ENCODE results near the gene MYH14.
"Not testable (repeated sequence)": the region's sequence is repeated elsewhere in the genome, so short reads cannot be mapped to it uniquely, and the experiment has no call there.

MYH14 gene

DNA sequence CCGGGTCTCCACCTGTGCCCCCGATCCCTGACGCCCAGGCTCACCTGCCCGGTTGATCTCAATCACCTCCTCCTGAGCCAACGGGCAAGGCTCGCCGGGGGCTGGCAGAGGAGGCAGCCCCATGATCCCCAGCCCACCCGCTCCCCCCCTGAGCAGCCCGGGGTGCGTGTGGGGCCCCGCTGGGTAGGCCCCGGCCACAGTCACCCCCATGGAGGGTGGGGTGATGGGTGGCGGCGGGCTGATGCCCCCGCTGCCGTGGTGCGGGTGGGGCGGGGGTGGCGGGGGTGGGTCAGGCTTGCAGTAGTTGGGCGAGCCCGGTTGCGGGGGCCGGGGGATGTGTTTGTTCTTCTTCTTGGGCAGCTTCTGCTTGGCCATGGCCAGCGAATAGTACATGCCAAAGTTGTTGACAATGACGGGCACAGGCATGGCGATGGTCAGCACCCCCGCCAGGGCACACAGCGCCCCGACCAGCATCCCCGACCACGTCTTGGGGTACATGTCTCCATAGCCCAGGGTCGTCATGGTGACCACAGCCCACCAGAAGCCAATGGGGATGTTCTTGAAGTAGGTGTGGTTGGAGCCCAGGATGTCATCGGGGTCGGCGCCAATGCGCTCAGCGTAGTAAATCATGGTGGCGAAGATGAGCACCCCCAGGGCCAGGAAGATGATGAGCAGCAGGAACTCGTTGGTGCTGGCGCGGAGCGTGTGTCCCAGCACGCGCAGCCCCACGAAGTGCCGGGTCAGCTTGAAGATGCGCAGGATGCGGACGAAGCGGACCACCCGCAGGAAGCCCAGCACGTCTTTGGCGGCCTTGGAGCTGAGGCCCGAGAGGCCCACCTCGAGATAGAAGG is 119.7 kb downstream of the MYH14 start:
- DNase-seq, result no peak

DNA sequence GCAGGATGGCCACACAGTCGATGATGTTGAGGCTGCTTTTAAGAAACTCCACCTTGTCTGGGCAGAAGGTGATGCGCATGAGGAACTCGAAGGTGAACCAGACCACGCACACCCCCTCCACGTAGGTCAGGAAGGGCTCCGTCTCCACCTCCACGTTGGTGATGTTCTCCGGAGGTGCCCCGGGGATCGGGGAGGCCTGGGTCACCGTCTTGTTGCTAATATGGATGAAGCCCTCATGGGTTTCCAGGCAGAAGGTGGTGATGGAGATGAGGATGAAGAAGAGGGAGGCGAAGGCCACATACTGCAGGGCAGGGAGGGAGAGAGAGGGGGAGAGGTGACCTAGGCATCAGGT is 120.3 kb downstream of the MYH14 start:
- DNase-seq, result no peak

DNA sequence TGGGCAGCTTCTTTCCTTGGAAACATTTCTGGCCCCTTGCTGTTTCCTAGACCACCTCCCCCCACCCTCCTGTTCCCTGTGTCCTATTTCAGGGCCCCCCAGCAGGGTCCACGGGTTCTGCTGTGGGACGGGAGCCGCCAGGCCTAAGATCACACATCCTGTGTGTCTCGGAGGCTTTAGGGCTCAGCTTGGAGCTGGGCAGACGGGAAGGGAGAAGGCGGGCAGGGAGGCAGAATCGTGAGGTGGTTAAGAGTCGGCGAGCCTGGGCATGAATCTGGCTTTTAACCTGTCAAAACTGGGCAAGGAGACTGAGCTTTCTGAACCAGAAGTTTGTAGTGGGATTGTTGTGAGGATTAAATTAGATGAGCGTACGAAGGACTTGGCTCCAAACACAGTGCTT is 120.9 kb downstream of the MYH14 start:
- DNase-seq, result no peak

DNA sequence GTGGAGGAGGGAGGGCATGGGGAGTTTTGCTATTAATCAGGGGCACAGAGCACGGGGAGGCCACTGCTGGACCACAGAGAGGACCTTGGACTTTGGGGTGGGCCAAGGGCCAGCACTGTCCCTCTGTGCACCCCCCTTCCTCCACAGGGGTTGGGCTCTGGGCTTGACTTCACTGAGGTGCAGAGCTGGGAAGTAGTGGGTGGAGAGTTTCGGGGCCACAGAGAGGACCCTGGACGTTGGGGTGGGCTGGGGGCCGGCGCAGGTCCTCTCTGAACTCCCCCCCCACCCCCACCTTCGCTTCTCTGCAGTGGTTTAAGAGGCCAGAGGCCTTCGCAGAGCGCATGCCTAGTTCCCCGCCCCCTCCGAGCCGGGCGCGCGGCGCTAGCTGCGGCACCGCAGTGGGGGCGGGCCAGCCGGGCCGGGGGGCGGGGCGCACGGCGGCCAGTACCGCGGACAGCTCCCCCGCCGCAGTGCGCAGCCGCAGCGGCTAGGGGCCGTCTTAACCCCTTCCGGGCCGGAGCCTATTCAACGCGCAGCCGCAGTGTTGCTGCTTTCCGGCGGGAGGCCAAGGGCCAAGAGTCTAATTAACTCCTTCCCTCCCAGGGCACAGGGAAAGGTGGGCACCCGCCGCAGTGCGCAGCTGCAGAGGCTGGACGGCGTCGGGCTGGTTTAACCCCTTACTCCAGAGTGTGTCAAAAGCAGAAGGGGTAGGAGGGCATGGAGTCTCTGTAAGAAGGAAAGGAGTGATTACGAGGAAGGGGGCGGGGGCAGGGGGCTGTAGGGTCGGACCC is 122.1 kb downstream of the MYH14 start:
- DNase-seq, result peak; percentile 40

DNA sequence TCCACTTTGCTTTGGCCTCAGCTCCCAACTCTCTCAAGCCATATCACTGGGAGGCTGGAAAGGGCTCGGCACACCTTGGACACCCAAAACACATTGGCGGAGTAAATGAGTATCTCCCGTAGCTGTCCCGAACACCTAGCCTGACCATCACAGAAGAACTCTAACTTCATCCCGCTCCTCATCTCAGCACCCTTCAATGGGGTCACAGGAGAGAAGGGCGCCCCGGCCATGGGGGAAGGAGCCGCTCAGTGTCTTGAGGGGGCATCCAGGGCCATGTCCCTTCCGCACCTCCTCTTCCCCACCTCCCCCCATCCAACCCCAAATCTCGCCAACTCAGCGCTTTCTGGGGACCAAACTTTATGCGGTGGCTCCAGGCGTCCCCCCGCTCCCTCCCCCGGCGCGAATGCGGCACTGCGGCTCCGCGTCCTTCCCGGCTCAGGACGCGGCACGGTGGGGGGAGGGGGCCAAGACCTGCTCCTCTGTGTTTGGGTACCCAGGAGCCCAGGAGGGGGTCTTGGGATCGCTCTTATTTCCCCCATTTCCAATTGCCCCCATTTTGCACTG is 122.8 kb downstream of the MYH14 start:
- DNase-seq, result no peak

DNA sequence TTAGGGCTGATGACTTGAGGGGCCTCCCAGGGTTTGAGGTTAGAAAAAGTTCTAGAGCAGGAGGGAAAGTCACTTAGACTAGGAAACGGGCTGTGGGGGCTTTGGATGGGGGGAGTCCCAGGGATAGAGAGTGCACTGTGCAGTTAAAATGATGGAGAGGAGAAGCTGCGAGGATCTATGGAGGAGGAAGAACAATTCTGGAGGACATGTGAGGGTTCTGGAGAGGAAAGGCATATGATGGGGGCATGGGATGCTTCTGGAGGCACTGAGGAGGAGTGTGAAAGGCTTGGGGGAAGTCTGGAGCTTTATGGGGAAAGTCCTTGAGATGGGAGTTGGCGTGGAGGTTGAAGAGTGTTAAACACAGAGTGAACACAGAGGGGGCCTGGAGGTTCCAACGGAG is 123.6 kb downstream of the MYH14 start:
- no peak for DNase-seq

DNA sequence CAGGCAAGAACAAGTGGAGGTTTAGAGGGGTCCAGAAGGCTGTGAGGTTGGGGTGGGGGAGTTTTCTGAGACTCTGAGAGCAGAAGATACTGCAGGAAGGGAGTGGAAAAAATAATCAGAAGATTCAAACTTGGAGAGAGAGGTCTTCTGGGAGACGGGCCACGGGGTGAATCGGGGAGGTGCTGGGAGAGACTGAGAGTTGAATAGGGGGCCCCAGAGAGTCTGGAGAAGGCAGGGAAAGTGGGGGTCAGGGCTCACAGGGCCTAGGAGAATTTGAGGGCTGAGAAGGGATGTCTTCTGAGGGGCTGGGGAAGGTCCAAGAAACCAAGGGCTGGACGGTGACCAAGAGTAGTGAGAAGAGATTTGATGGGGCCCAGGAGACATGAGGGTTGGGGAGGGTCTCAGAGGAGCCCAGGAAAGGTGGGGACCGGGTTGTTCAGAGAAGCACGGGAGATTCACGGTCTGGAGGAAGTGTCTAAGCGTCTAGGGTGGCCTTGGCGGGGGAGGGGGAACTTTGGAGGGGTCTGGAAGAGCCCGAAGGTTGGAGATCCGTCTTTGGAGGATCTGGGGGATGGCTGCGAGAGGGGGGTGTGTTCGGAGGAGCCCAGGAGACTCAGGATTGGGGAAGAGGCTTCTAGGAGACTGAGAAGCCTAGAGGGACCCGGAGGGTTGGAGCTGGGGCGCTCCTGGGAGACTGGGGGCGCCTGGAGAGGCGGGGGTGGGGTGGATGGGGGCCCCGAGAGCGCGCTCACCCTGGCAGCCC is 124.2 kb downstream of the MYH14 start:
- no peak for DNase-seq

DNA sequence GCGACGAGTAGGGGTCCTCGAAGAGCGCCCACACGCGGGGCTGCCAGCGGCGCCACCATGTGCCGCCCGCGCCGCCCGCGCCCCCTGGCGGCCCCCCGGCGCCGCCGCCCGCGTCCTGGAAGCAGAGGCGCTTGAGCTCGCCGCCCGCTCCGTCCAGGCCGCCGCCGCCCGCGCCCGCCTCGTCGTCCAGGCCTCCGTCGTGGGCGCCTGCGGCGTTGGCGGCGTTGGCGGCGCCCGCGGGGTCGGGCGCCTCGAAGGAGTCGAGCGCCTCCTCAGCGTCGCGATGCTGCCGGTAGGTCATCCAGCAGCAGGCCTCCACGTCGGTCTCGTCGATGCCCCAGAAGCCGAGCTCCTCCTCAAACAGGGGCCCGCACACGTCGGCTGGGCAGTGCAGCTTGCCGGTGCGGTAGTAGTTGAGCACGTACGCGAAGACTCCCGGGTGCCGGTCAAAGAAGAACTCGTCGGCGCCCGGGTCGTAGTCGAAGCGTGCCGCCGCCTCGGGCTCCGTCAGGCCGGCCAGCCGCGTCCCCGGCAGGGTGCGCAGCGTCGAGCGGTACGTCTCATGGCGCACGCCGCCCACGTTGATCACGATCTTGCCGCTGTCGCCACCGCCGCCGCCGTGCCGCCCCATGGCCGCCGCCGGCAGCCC is 124.9 kb downstream of the MYH14 start:
- no peak for DNase-seq

DNA sequence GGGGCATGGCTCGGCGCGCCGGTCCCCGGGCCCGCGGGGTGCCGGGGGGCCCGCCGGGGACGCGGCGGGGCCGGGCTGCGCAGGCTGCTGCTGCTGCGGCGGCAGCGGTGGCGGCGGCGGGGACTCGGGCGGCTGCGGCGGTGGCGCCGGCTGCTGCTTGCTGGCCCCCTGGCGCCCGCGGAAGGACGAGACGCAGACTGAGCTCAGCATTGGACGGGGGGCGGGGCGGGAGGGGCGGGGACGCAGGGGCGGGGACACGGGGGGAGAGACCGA is 125.4 kb downstream of the MYH14 start:
- no peak for DNase-seq

DNA sequence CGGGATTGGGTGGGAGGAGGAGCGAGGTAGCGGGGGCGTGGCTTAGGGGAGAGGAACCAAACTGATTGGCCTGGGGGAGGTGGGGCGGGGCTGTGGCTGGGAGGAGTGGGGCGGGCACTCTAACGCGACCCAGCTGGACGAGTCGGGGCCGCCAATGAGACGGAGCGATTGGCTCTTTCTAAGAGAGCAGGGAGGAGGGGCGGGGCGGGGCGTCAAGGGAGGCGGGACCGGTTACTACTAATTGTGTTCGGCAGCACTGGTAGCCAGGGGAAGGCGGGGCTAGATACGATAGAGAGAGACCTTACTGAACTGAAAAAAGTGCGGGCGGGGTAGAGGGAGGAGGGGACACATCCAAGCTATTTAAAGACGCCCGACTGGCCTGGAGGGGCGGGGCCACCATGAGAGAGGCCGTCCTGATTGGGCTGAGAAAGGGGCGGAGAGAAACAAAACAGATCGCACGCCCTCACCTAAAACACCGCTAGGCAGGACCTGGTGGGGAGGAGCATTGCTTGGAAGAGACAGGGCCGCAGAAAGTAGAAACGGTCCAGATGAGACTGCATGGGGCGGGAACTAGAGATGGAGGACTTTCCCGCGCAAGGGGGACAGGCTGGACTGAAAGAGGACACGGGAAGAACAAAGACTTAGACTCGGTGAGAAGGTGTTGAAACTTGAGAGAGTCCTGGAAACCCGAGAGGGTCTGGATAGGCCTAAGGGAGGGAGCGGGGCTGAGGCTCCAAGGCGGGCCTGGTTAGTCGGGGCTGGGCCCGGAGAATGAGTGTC is 125.9 kb downstream of the MYH14 start, which contains the start of gene KCNC3:
TSS of gene KCNC3 (minus strand) at position 232 of the 780 bp plus-strand sequence. CDS start 295 bp downstream, outside the sequence.
- peak; percentile 87 for DNase-seq

DNA sequence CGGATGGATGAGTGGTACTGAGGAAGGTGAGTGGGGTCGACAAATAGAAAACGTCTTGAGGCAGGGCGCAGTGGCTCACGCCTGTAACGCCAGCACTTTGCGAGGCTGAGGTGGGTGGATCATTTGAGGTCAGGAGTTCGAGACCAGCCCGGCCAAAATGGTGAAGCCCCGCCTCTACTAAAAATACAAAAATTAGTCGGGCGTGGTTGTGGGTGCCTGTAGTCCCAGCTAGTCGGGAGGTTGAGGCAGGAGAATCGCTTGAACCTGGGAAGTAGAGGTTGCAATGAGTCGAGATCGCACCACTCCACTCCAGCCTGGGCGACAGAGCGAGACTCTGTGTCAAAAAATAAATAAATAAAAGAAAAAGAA is 126.5 kb downstream of the MYH14 start:
- not testable (repeated sequence) for DNase-seq

DNA sequence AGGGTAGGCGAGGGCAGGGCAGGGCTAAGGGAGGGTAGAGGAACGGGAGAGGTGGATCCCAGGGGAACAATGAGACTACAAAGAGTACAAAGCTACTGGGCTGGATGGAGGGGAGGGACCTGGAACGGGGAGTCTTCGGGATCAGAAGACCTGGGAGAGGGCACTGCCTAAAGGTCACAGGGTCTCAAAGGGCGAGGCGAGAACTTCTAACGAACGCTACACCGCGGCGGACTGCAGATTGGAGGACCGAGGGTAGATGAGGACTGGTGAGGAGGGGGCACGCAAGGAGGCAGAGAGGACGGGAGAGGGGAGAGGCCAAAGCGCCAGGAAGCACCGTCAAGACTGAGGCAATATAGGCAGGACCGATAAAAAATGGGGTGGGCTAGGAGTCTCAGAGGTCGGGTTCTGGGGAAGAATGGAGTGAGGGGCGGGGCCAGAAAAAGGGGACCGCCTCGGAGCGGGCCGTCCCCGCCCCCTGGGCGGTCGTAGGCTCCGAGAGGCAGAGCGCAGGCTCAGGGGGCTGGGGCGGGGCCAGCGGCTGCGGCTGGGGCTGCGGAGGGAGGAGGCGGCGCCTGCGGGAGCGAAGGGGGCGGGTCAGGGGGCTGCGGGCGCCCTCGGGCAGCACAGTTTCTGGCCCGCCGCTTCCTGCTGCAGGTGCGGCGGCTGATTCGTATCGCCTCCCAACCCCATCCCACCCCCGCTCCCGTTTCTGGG is 127.1 kb downstream of the MYH14 start:
- DNase-seq, result peak; percentile 18

DNA sequence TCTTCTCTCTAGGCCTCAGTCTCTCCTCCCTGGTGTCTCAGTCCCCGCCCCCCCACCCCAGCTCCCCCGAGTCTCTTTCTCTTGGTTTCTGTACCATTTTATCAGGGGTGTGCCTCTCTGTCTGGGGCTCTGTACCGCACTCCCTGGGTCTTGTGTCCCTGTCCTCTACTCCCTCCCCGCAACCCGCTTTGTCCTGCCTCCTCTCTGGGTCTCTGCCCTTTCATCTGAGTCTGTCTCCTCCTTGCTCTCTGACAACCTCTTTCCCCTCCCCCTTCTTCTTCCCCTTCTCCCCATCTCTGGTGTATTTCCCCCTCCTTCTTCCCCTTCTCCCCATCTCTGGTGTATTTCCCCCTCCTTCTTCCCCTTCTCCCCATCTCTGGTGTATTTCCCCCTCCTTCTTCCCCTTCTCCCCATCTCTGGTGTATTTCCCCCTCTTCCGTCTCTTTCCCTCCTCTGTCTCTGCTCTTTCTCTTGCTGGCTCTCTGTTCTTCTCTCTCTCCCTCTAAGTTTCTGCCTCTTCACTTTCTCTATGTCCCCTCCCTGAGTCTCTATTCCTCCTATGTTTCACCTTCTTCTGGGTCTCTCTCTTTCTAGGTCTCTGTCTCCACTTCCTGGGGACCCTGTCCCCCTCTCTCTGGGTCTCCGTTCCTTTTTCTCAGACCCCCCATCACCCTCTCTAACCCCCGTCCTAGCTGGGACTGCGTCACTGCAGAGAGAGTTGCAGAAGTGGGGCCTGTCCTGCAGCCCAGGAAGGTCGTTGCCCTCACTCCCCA is 128.0 kb downstream of the MYH14 start:
- DNase-seq, result no peak

DNA sequence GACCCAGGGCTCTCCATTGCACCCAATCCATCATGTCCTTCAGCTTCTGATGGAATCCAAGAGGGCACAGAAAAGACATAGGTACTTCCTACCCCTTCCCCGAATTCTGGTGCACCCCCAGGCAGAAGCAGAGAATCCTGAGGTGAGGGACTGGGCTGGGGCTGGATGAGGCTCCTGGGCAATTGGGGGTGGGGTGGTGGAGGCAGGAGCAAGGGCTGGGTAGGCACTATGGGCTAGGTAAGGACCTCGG is 128.5 kb downstream of the MYH14 start:
- no peak for DNase-seq

DNA sequence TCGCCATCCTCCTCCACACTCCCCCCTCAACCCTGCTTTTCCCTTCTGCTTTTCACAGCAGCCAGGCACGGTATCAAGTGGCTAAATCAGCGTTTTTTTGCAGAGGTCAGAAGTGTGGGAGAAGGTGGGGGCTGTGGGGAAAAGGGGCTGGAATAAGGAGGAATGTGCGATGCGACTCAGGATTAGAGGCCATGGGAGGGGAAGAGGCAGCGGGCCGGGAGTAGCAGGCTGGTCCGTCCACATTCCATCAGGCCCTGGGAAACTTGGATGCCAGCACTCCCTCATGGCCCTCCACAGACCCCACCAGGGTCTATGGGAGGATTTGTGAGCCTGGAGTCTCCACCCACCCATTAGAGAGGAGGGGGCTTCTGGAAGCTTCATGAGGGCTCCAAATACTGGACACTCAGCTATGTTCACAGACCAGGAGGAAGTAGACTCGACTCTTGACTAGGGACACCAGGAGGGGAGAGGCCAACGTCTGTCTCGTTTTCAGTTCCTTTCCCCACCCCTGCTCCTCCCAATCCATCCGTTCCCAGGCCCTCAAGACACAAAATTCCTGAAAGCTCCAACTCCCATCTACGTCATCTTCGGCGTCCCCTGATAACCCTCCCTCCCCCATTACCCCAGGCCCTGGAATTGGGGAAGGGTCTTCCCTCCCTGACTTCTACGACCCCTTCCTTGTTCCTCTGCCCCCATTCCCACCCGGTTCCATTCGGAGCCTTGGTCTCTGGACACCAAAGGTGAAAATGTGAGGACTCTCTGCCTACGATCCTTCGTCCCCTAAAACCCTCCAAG is 129.0 kb downstream of the MYH14 start:
- no peak for DNase-seq

DNA sequence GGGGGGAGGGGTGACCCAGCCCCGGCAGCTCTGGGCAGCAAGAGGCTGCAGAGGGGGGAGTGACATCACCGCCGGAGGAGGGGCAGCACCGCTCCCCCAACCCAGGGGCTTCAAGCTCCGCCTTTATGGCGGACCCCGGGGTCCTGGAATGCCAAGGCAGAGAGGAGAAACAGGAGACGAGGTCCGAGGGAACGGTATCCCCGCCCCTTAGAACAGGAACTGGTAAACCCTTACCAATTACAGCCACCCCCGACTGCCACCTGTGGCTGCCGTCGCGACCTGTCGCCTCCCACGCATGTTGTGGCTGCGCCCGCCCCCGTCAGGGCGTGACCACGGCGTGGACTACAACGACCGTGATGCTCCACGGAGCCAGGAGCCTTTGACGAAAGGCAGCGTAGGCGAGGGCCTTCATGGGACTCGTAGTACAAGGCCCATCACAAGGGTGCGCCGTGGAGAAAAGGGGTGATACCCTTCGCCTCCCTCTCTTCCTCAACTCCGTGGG is 129.9 kb downstream of the MYH14 start:
- no peak for DNase-seq

DNA sequence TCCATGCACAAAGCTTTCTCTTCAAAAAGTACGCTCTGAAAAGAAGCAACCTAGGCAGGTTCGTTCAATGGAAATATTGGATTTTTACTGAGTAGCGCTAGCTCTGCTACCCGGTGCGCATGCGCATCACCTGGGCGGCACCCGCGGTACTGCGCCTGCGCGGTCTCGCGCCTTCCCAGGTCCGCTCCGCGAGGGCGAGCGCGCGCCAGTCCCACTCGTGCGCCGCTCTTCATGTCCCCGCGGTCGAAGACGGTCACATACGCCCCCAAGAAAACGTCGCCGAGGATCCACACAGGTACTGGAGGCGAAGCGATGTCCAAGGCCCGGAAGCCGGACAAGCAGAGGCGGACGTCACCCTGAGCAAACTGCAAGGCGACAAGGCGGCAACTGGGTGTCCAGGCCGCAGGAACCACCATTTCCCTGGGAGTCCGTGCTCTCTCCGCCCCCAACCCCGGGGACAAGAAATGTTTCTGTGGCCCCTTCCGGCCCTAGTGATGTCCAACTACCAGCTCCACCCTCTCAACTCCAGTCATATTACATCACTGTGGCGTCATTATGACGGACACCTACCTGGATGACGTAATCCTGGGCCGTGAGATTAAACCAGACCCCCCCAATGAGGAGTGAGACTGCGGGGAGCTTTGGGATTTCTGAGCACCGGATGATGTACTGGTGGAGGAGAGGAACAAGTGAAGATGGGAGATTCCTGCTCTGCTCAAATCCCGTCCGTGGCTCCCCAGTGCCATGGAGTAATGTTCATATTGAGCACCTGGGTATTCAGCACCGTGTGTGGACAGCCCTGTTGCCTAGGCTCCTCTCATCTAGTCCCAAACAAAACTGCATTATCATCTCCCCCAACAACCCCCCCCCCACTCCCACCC is 130.6 kb downstream of the MYH14 start:
- no peak for DNase-seq

DNA sequence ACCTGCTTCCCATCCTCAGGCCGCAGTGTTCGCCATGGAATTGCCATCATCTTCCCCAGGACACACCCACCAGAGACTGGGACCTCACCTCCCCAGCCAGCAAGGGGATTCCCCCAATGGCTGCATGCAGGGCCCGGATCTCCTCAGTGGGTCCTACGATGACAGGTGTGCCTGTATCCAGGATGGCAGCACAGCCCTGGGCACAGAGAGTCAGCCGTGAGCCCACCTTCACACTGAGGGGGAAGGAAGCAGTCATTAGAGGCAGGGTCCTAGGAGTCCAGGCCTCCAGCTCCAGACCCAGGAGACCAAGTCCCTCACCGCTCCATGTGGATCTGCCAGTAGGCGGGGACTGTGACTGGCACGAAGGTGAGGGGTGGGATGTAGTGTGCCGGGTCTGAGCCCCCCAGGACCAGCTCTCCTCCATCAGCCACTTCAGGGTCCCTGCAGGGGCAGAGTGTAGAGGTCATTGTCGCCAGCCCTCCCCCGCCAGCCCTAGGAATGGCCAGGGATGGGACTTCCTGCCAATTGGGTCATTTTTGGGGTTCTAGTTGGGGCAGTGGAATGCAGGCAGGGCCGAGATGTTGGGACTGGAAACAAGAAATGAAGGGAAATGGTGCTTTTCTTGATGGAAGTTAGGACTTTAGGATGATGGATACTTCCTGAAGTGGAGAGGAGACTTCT is 131.5 kb downstream of the MYH14 start:
- no peak for DNase-seq

Data from NCI-H226 (cell line).